Heart right ventricle (tissue), 16 donors: Measurements from ENCODE around the gene TBX1. TPM values are rescaled to one million over a fixed set of nuclear protein-coding genes. Genes with fewer than 3 reads are reported as not detected.
A peak's percentile ranks its signal among the peaks of the same experiment; 100 is the strongest.

Experiments
- ATAC-seq, 8 donors: fragments of 200-7000 bp; cut with Tn5 transposase; one replicate each; pipeline ENCODE4 v1.9.1; 2020; ENCODE audit warnings: mild to moderate bottlenecking in 8 of 8, moderate library complexity in 8 of 8, moderate number of reproducible peaks in 1 of 8
- DNase-seq, 2 donors: peaks; one replicate each; pipeline ENCODE4 v3.0.0-alpha.2; 2020
- H3K27ac ChIP-seq, 10 donors: fragments of 200-600 bp; sonication (generic) in 2 of 10; one replicate each; pipeline versions ENCODE4 v1.5.0 to v1.8.0; 2020 to 2022; ENCODE audit warnings: mild to moderate bottlenecking in 3 of 10
- H3K27me3 ChIP-seq, 7 donors: fragments of 200-600 bp; one replicate each; pipeline ENCODE4 v1.8.0; 2021 to 2022; ENCODE audit warnings: mild to moderate bottlenecking in 2 of 7
- H3K36me3 ChIP-seq, 9 donors: fragments of 200-600 bp; sonication (generic) in 1 of 9; one replicate each; pipeline versions ENCODE4 v1.5.0 to v1.8.0; 2020 to 2022; ENCODE audit warnings: mild to moderate bottlenecking in 2 of 9
- H3K4me1 ChIP-seq, 9 donors: fragments of 200-600 bp; sonication (generic) in 1 of 9; one replicate each; pipeline versions ENCODE4 v1.5.0 to v1.8.0; 2020 to 2022; ENCODE audit warnings: mild to moderate bottlenecking in 4 of 9
- H3K4me3 ChIP-seq, 10 donors: fragments of 200-600 bp; sonication (generic) in 2 of 10; one replicate each; pipeline versions ENCODE4 v1.5.0 to v1.8.0; 2020 to 2022; ENCODE audit warnings: mild to moderate bottlenecking in 7 of 10, moderate library complexity in 2 of 10
- H3K9me3 ChIP-seq, 11 donors: fragments of 200-600 bp in 10 of 11; sonication (generic) in 2 of 11; one replicate each; pipeline versions ENCODE4 v1.5.0 to v1.8.0; 2013 to 2022; ENCODE audit warnings: mild to moderate bottlenecking in 2 of 11, control low read depth in 1 of 11, moderate library complexity in 1 of 11
- WGBS, 2 donors: extraction: QIAGEN DNeasy Blood & Tissue Kit; methylation state at CpG; one replicate each; pipeline ENCODE4 v1.1.7; 2013; ENCODE audit warnings: inconsistent platforms in 1 of 2; 5-methylcytosine and 5-hydroxymethylcytosine counted together
- intact Hi-C, 10 donors: fragments of 100-400 bp; cut with DNase I; formaldehyde crosslinking; loops; one replicate each; pipeline versions ENCODE4 v1.11.1 to v1.14.2; 2022
- long read RNA-seq, 3 donors: library from polyadenylated mRNA; unstranded; transcript quantifications; one replicate each; pipeline ENCODE4 v2.0.0, GENCODE V29; 2020 to 2021
- polyA plus RNA-seq, 2 donors: library from polyadenylated mRNA; stranded (reverse); fragments of 200-250 nt; gene quantifications; one replicate each; pipeline ENCODE4 v1.2.3, GENCODE V29; 2013
- total RNA-seq, 10 donors: library from RNA; stranded (reverse); fragmentation: NEBNext Ultra II Directional in 3 of 10; extraction: Animal tissue kit (Norgen Biotek cat#: 25700) in 3 of 10; gene quantifications; one replicate each; pipeline versions ENCODE4 v1.2.1 to v1.2.4, GENCODE V29; 2021 to 2023
- TF ChIP-seq, protein P1 (sequence below), 9 donors: fragments of 200-600 bp; sonication (generic) in 2 of 9; IDR thresholded peaks; one replicate each; pipeline versions ENCODE4 v1.5.0 to v1.8.0; 2021 to 2022; ENCODE audit warnings: antibody characterized with exemption in 9 of 9, mild to moderate bottlenecking in 5 of 9, moderate library complexity in 1 of 9
- donor health status: Arrhythmogenic right ventricular cardiomyopathy.
- donor health status: ischemic (EF 13 %, LVEDD 7.1; RV severe dilation, severe dysfunction).
- donor health status: healthy with polysubstance abuse.
- donor health status: DM: no; HTN: yes; CAD: no.
- donor health status: DM: no; HTN: no; CAD: no.
- donor health status: ischemic (EF 25% LVEDD 6.9; RV normal size, moderate dysfunction).
- donor health status: ischemic (EF 25% LVEDD 5.7; RV mildly dilated, moderate dysfunction).
- donor health status: healthy.
- donor health status: DM: yes; HTN: yes; CAD: no.
- donor health status: Ischemic cardiomyopathy.
- donor health status: ischemic (EF 35%, LVEDD 5.7; RV mildly dilated, moderate dysfunction).
- donor health status: nonischemic (EF 11% LVEDD 7.7; RV severe dilation, severe dysfunction).
- donor health status: DM: yes; HTN: yes; CAD: no.
- donor health status: PGD.
- donor health status: ischemic (EF 29% LVEDD 5.4; RV normal size, mild dysfunction).
- donor health status: nonischemic (EF 23%, LVEDD 6.1; RV moderate dilation, normal function).

Gene TBX1
- 1 to 10 TPM in 5 of 10 donors, under 1 TPM in 5; 0.53 to 1.8 (median 1.0) TPM for total RNA-seq
- polyA plus RNA-seq: 1 to 10 TPM in 1 of 2 donors, under 1 TPM in 1; 0.61 to 1.0 TPM
- long read RNA-seq, donor 1: 0 reads
- long read RNA-seq, donor 2, partial matches to known transcripts: 0 of 2 reads
- long read RNA-seq, donor 2, other reads (novel, unspliced or antisense): 2 of 2 reads
- long read RNA-seq, donor 3: 0 reads

- Histone ChIP-seq H3K9me3 (no peaks in the 10 kb centered on the region), H3K27me3 (peaks cover 78 to 94% (median 92%) of the 10 kb centered on the region in 7 donors), H3K36me3 (no peaks in the 10 kb centered on the region), H3K27ac (no peak within 1 kb of the TSS), H3K4me3 (peak within 1 kb of the TSS in 4 of 10 donors; percentile 6 to 34 (median 24)), H3K4me1 (peaks cover 14 to 39% (median 30%) of the 10 kb centered on the region in 9 donors)
- 4% methylated on average over 43 to 51 of the region's 79 CpGs for WGBS, 2 donors
- intact Hi-C loops: no loop called here
- TF ChIP-seq, protein P1, sequence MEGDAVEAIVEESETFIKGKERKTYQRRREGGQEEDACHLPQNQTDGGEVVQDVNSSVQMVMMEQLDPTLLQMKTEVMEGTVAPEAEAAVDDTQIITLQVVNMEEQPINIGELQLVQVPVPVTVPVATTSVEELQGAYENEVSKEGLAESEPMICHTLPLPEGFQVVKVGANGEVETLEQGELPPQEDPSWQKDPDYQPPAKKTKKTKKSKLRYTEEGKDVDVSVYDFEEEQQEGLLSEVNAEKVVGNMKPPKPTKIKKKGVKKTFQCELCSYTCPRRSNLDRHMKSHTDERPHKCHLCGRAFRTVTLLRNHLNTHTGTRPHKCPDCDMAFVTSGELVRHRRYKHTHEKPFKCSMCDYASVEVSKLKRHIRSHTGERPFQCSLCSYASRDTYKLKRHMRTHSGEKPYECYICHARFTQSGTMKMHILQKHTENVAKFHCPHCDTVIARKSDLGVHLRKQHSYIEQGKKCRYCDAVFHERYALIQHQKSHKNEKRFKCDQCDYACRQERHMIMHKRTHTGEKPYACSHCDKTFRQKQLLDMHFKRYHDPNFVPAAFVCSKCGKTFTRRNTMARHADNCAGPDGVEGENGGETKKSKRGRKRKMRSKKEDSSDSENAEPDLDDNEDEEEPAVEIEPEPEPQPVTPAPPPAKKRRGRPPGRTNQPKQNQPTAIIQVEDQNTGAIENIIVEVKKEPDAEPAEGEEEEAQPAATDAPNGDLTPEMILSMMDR (IDR thresholded peaks at IDR 0.05): no peak
- ATAC-seq (no peak), DNase-seq (no peak)
Observed at GRCh38 chr22:19760058-19760950, at the start of gene TBX1. TBX1 (plus strand) TSS chr22:19760778; CDS start chr22:19760844, 66 bp downstream.

- intact Hi-C loops: no loop called here
- WGBS, 2 donors: 92 to 93% methylated on average over 13 of the region's 13 CpGs
- H3K27me3 ChIP-seq: peaks cover 0 to 32% (median 13%) of the 10 kb centered on the region in 7 donors
- ATAC-seq (no peak), DNase-seq (no peak)
- H3K4me1 ChIP-seq: peaks cover 13 to 51% (median 28%) of the 10 kb centered on the region in 9 donors
- TF ChIP-seq, protein P1 (IDR thresholded peaks at IDR 0.05): no peak
- H3K27ac ChIP-seq: no peak overlapping the region
- no peaks in the 10 kb centered on the region for H3K9me3 ChIP-seq
- H3K36me3 ChIP-seq: no peaks in the 10 kb centered on the region
- peak overlapping the region in 1 of 10 donors; percentile 64 for H3K4me3 ChIP-seq
Observed at GRCh38 chr22:19713245-19713644, 47.3 kb upstream of the TBX1 start.

GRCh38 chr22:19713650-19714311 lies 46.8 kb upstream of the TBX1 start:
- Histone ChIP-seq H3K4me1 (peaks cover 13 to 50% (median 33%) of the 10 kb centered on the region in 9 donors), H3K4me3 (peak overlapping the region in 9 of 10 donors; percentile 48 to 71 (median 61)), H3K27ac (peak overlapping the region in 1 of 10 donors; percentile 8), H3K27me3 (peaks cover 0 to 37% (median 11%) of the 10 kb centered on the region in 7 donors), H3K36me3 (no peaks in the 10 kb centered on the region), H3K9me3 (no peaks in the 10 kb centered on the region)
- DNase-seq (no peak), ATAC-seq (peak in 2 of 8 donors; percentile 2 to 3)
- WGBS, 2 donors: 20% methylated on average over 36 to 38 of the region's 38 CpGs
- intact Hi-C loops: no loop called here
- TF ChIP-seq, protein P1 (IDR thresholded peaks at IDR 0.05): no peak
